T follicular helper cell (primary cell): Measurements from ENCODE around the gene NDOR1.
A peak's percentile ranks its signal among the peaks of the same experiment; 100 is the strongest.
"Not testable (repeated sequence)": the region's sequence is repeated elsewhere in the genome, so short reads cannot be mapped to it uniquely, and the experiment has no call there.

Source experiments
- DNase-seq: peaks from one replicate; pipeline ENCODE4 v3.0.0-alpha.2; 2020; ENCODE audit warnings: low read depth

NDOR1 gene

DNA sequence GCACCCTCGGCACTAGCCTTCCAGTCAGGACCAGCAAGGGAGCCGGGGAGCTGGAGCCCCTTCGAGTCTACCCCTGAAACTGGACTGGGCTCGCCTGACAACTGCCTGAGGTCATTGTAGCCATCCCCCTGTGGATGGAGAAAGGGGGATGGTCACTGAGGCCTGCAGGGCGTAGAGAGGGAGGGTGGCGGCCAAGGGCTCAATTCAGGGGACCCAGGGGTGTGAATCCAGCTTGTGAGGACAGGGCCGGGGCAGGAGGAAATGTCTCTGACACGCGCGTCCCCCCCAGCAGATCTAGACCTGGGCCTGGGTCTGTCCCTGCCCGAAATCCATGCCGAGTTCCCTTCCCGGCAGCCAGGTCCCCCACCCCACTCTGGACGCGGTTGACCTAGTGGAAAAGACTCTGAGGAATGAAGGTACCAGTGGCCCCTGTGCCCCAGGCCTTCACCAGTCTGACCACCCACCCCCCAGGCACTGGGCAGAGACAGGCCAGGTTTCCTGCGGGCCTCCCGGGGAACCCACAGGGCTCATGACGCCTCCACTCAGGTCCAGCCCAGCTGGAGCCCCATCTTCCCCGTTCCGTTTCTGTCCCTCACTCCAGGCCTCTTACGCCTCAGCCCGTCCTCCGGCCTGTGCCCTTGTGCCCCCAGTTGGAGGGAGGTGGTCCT is 26.0 kb downstream of the NDOR1 start:
- no peak for DNase-seq

DNA sequence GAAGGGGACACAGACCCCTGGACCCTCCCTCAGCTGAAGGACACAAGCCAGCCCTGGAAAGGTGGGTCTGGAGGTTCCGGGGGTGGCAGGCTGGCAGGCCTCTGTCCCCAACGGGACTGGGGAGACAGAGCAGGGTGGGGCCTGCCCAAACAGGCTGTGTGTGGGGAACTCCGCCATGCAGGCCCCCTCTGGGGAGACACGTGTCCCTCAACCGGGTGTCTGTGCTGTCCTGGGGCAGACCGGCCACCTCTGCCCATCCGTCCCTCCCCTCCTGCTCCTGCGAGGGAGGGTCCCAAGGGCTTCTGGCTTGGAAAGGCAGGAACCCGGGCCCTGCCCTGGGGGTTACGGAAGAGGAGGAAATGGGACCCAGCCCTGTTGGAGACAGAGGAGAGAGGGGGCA is 26.6 kb downstream of the NDOR1 start:
- no peak for DNase-seq

DNA sequence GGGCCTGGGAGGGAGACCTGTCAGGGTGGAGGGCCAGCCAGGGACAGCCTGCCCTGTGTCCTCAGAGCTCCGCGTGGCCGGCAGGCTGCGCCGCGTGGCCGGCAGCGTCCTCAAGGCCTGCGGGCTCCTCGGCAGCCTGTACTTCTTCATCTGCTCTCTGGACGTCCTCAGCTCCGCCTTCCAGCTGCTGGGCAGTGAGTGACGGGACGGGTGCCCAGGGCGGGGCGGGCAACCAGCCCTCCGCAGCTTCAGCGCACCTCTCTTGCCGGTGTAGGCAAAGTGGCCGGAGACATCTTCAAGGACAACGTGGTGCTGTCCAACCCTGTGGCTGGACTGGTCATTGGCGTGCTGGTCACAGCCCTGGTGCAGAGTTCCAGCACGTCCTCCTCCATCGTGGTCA is 27.0 kb downstream of the NDOR1 start:
- DNase-seq = no peak

DNA sequence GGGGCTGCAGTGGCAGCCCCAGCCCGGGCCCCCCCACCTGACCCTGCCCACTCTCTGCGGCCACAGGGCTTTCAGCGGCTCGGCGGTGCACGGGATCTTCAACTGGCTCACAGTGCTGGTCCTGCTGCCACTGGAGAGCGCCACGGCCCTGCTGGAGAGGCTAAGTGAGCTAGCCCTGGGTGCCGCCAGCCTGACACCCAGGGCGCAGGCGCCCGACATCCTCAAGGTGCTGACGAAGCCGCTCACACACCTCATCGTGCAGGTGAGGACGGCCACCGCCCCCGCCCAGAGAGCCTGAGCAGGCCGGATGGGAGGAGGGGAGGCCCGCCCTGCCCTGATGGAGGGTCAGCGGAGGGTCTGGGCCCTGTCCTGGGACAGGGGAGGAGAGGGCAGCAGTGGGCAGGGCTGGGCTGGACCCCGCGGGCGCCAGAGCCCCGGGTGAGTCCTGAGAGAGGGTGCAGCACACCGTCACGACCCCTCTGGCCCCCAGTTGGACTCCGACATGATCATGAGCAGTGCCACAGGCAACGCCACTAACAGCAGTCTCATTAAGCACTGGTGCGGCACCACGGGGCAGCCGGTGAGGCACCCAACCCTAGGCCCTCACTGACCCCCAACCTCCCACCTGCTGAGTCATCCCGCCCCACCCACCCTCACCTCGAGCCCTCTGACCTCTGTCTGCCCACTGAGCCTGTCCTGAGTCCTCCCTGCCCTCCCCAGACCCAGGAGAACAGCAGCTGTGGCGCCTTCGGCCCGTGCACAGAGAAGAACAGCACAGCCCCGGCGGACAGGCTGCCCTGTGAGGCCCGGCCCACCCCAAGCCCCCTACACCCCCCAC is 27.9 kb downstream of the NDOR1 start:
- DNase-seq = no peak

DNA sequence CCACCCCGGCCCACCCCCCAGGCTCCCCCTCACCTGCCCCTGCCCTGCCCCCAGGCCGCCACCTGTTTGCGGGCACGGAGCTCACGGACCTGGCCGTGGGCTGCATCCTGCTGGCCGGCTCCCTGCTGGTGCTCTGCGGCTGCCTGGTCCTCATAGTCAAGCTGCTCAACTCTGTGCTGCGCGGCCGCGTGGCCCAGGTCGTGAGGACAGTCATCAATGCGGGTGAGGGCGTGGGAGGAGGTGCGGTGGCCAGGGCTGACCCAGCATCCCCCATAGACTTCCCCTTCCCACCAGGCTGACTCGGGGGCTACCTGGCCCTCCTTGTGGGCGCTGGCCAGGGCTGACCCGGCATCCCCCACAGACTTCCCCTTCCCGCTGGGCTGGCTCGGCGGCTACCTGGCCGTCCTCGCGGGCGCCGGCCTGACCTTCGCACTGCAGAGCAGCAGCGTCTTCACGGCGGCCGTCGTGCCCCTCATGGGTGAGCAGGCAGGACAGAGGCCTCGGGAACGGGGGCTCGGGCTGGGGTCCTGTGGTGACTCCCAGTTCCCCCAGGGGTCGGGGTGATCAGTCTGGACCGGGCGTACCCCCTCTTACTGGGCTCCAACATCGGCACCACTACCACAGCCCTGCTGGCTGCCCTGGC is 28.7 kb downstream of the NDOR1 start:
- no peak for DNase-seq

DNA sequence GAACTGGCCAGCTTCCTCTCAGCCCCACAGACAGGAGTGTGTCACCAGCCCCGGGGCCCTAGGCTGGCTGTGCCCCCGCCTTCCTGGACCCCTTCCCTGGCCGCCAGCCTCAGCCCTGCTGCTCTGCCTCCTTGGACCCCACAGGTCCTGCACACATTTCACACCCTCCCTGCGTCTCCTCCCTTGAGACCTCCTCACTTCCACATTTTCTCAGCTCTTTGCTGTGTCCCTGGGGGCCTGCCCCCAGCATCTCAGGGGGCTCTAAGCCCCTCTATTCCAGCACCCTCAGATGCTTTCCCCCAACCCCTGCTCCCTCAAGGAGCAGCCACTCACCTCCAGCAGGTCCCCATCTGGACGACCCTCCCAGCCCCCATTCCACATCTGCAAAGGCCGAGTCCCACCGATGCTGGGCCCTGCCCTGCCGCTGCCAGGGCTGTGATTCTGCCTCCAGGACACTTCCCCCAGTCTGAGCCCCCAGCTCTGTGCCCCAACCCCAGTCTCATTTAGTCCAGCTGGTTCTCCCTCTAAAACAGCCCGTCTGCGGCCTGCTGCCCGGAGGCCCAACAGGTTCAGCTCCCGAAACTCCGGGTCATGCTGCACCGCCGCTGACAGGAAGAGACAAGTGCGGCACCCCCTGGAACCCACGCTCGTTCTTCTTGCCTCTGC is 29.4 kb downstream of the NDOR1 start:
- no peak for DNase-seq

DNA sequence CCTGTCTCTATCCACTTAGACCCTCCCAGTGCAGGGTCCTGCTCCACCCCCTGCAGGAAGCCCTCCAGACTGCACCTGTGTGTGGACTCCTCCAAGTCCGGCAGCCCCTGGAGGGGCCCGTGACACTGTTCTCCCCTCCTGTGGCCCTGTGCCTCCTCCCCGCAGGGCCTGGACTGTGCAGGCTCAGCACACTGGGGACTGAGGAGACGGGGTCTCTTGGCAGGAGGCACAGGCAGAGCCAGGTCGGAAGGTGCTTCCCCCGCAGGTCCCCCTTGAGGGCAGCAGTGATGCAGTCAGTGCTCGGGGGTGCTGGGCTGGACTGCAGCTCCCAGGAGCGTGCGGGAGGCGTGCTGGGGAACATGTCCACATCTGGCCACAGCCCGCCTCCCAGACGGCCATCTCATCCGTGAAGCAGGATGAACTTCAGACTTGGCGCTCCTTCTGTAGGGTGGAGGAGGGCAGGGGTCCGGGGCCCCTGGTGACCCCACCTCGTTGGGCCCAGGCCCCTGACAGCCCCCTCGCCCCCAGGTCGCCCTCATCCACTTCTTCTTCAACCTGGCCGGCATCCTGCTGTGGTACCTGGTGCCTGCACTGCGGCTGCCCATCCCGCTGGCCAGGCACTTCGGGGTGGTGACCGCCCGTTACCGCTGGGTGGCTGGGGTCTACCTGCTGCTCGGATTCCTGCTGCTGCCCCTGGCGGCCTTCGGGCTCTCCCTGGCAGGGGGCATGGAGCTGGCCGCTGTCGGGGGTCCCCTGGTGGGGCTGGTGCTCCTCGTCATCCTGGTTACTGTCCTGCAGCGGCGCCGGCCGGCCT is 30.1 kb downstream of the NDOR1 start:
- DNase-seq = no peak

DNA sequence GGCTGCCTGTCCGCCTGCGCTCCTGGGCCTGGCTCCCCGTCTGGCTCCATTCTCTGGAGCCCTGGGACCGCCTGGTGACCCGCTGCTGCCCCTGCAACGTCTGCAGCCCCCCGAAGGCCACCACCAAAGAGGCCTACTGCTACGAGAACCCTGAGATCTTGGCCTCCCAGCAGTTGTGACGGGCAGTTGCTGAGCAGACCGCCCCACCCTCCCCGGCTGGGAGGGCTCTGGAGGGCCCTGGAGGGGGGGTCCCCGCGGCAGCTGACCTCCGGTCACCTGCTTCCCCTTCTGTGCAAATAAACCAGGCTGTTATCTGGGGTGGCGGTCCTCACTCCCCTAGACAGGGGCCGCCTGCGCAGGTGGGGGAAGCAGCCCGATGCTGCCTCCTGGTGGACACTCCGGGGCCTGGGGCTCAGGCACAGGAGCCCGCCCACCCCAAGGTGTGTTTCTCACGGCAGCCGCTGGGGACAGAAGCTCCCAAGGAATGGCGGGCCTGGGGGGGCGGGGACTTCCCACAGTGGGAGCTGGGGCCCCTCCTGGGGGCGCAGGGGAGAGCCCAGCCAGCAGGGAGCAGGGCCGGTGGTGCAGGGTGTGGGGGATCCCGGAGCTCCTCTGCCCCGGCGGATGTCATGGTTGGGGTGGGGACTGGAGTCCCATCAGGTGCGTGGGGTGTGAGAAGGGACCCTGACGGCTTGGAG is 30.9 kb downstream of the NDOR1 start:
- peak; percentile 88 for DNase-seq

DNA sequence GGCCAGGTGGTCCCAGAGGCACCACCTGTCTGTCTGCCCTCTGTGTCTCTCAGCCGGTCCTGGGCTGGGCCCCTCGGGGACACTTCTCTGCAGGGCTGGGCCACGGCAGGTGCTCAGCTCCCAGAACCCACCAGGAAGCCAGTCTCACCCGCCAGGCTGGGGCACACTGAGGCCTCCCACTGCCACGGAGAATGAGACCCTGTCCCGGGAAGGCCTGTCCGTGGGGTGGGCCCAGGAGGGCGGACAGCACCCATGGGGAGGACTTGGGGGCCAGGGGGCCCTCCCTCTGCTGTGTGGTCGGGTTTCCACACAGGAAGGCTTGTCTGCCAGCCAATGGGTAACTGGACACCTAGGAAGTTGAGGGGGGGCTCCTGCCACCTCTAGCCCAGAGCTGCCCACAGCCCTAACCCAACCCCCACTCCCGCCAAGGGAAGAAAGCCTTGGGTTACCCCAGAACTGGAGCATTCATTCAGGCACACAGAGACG is 31.5 kb downstream of the NDOR1 start:
- no peak for DNase-seq

DNA sequence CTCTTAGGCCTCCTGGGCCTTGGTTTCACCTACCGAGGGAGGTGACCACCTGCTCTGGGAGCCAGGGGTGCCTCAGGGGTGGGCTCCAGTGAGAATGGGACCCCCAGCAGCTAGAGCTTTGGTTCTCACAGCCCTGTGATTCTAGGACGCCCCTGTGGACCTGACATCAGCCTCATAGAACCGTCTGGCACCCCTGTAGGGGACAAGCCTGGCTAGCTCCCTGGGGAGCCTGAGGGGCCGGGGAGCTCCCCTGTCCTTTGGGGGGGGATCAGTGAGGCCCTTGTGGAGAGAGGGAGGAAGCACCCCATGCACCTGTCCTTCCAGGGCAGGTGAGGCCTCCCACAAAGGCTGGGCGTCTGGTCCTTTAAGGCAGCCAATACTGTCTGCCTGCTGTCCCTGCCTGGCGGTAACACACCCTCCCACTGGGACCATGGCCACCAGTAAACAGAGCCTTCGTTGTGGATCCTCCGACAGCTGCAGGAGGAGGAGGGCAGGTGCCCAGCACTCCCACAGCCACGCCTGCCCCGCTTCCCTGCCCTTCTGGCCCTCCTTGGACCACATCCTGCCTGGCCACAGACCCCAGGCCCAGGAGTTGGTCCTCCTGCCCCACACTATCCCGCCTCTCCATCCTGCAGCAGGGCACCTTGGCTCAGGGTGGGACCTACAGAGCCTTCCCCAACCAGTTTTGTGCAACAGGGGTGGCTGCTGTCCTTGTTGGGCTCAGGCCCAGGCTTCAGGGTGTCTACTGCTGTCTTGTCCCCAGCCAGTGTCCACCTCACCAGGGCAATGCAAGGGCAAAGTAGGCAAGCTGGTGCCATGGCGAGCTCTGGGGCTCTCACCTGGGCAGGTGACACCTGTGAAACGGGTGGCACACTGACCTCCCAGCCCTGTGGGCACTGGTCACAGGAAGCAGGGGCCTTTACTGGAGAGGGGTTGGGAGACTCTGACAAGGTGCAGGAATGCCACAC is 32.5 kb downstream of the NDOR1 start:
- no peak for DNase-seq

DNA sequence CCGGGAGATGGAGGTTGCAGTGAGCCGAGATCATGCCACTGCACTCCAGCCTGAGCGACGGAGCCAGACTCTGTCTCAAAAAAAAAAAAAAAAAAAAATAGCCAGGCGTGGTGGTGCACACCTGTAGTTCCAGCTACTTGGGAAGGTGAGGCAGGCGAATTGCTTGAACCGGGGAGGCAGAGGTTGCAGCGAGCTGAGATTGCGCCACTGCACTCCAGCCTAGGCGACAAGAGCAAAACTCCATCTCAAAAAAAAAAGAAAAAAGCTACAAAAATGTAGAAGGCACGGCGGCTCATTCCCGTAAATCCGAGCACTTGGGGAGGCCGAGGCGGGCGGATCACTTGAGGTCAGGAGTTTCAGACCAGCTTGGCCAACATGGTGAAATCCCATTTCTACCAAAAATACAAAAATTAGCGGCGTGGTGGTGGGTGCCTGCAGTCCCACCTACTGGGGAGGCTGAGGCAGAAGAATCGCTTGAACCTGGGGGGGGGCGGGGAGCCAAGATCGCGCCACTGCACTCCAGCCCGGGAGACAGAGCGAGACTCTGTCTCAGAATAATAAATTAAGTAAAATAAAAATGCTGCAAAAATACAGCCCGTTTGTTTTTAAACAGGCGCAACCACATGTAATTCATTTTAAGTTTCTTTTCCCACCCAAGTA is 34.2 kb downstream of the NDOR1 start:
- DNase-seq = not testable (repeated sequence)

DNA sequence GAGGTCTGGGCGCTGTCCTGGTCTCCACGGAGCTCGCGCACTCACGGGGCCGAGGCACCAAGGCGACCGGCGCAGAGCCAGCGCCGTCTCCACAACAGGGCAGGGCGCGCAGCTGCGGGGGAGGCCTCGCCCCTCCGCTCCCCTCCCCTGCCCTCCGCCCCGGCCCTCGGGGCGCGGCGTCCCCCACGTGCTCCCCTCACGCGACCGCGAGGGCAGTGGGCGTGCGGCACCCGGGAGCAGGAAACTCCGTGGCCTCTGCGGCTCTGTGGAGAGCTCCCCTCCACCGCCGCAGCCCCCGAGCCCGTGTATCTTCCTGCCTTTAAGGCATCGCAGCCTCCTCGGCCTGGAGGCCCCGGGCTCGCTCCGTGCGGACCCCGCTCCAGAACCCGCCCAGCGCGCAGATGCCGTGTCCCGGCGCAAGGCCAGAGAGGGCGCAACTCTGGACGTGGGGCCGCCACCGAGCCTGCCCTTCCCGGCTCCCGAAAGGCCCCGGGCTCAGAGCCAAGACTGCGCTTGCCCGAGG is 34.9 kb downstream of the NDOR1 start:
- DNase-seq = peak; percentile 49

DNA sequence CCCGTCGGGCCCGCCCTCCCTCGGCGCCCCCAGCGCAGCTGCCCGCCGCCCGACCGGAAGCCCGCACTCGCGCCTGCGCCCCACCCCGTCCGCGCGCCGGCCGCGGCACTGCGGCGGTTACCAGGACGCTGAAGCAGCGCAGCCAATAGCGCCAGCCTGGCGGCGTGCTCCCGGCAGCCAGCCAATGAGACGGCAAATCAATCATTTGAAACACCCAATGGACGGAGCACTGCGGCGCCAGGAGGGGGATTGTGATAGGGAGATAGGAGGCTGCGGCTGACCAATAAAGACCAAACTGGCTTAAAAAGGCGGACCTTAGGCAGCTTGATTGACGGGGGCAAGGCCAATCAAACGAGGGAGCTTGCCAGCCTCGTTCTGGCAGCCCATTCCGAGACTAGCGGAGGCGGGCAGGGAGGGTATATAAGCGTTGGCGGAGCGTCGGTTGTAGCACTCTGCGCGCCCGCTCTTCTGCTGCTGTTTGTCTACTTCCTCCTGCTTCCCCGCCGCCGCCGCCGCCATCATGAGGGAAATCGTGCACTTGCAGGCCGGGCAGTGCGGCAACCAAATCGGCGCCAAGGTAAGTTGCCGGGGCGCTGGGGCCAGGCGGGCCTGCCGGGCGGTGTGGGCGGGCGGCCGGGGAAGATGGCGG is 35.5 kb downstream of the NDOR1 start, which contains the start of gene TUBB4B:
Gene TUBB4B, plus strand, starts transcription at position 447 of the 649 bp plus-strand sequence. Its CDS starts 74 bp downstream, at position 521.
- peak; percentile 98 for DNase-seq

DNA sequence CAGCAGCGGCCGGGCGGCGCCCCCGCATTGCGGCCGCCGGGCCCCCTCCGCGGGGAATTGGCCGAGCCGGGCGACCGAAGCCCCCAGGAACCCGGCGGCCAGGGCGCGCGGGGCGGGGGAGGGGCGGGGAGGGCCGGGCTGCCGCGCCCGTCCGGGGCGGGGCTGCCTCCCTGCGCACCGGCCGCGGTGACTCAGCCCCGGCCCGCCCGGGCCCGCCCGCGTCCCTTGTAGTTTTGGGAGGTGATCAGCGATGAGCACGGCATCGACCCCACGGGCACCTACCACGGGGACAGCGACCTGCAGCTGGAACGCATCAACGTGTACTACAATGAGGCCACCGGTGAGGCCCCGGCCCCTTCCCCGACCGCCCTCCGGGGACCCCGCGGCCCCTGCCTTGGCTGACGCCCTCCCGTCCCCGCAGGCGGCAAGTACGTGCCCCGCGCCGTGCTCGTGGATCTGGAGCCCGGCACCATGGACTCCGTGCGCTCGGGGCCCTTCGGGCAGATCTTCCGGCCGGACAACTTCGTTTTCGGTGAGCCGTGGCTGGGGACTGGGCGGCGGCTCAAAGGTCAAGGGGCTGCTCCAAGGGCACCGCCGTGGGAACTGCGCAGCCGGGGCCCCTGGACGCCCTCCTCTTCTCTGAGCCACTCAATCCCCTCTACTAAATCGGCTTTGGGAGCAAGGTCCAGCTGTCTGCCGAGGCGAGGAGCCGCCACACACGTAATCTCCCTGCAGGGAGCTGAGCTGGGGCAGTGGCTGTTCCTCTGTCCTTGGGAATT is 36.2 kb downstream of the NDOR1 start:
- DNase-seq = peak; percentile 56

DNA sequence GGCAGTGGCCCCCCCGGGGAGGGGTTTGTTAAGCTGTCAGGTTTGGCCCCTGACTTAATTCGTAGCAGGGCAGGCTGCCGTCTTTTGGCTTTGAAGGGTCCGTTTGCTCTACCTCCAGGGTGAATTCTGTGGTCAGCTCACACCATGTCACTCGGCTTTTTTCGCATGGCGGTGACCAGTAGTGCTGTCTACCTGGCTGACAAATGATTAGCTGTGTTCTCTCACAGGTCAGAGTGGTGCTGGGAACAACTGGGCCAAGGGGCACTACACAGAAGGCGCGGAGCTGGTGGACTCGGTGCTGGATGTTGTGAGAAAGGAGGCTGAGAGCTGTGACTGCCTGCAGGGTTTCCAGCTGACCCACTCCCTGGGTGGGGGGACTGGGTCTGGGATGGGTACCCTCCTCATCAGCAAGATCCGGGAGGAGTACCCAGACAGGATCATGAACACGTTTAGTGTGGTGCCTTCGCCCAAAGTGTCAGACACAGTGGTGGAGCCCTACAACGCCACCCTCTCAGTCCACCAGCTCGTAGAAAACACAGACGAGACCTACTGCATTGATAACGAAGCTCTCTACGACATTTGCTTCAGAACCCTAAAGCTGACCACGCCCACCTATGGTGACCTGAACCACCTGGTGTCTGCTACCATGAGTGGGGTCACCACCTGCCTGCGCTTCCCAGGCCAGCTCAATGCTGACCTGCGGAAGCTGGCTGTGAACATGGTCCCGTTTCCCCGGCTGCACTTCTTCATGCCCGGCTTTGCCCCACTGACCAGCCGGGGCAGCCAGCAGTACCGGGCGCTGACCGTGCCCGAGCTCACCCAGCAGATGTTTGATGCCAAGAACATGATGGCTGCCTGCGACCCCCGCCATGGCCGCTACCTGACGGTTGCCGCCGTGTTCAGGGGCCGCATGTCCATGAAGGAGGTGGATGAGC is 37.0 kb downstream of the NDOR1 start:
- no peak for DNase-seq

DNA sequence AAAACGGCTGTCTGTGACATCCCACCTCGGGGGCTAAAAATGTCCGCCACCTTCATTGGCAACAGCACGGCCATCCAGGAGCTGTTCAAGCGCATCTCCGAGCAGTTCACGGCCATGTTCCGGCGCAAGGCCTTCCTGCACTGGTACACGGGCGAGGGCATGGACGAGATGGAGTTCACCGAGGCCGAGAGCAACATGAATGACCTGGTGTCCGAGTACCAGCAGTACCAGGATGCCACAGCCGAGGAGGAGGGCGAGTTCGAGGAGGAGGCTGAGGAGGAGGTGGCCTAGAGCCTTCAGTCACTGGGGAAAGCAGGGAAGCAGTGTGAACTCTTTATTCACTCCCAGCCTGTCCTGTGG is 37.7 kb downstream of the NDOR1 start:
- DNase-seq = not testable (repeated sequence)
